Esophagus muscularis mucosa (tissue), 4 donors: ENCODE measurements around the gene CLTC. TPM values are rescaled to one million over a fixed set of nuclear protein-coding genes. Genes with fewer than 3 reads are reported as not detected.
A peak's percentile ranks its signal among the peaks of the same experiment; 100 is the strongest.

ENCODE experiments used
- DNase-seq: peaks from one replicate; pipeline ENCODE4 v3.0.0-alpha.2; 2017; ENCODE audit errors: extremely low spot score
- H3K27ac ChIP-seq, 4 donors: fragments of 200-600 bp; sonication (generic); replicated peaks in 1 of 4; 1 replicate in 3 of 4; 2 replicates in 1 of 4; pipeline ENCODE4 v1.5.1; 2016 to 2019; ENCODE audit warnings: mild to moderate bottlenecking in 1 of 4
- H3K27me3 ChIP-seq, 4 donors: fragments of 200-600 bp; sonication (generic); one replicate each; pipeline versions ENCODE4 v1.5.1 to v1.6.0; 2016 to 2019
- H3K36me3 ChIP-seq, 4 donors: fragments of 200-600 bp; sonication (generic); one replicate each; pipeline ENCODE4 v1.5.1; 2016 to 2019
- H3K4me1 ChIP-seq, 4 donors: fragments of 200-600 bp; sonication (generic); one replicate each; pipeline ENCODE4 v1.5.1; 2016 to 2019
- H3K4me3 ChIP-seq, 4 donors: fragments of 200-600 bp; sonication (generic); 1 replicate in 2 of 4; 2 replicates in 2 of 4; pipeline ENCODE4 v1.5.1; 2016 to 2019; ENCODE audit warnings: mild to moderate bottlenecking in 4 of 4, moderate library complexity in 1 of 4
- H3K9me3 ChIP-seq, 4 donors: fragments of 200-600 bp; sonication (generic); 1 replicate in 3 of 4; 2 replicates in 1 of 4; pipeline ENCODE4 v1.5.1; 2016 to 2019
- CTCF ChIP-seq, 3 experiments: fragments of 200-600 bp in 2 of 3; fragments of 450-650 bp in 1 of 3; sonication (generic) in 2 of 3; IDR thresholded peaks; one replicate each; pipeline ENCODE4 v1.5.1; 2017 to 2019; ENCODE audit warnings: antibody characterized with exemption in 3 of 3, mild to moderate bottlenecking in 2 of 3, moderate library complexity in 1 of 3
- EP300 ChIP-seq: sonication (generic); formaldehyde crosslinking; IDR thresholded peaks from one replicate; pipeline ENCODE4 v1.6.1; 2017; ENCODE audit warnings: antibody characterized with exemption
- POLR2A ChIP-seq: fragments of 450-650 bp; IDR thresholded peaks from one replicate; pipeline ENCODE4 v1.6.1; 2017; ENCODE audit warnings: antibody characterized with exemption, moderate library complexity, mild to moderate bottlenecking, low read depth
- POLR2AphosphoS5 ChIP-seq, 2 donors: sonication (generic); formaldehyde crosslinking; IDR thresholded peaks; one replicate each; pipeline ENCODE4 v1.6.1; 2017; ENCODE audit warnings: antibody characterized with exemption in 2 of 2
- WGBS: methylation state at CpG from one replicate; pipeline ENCODE4 v1.1.5; 2018; 5-methylcytosine and 5-hydroxymethylcytosine counted together
- intact Hi-C: fragments of 100-400 bp; cut with DNase I; formaldehyde crosslinking; loops from one replicate; pipeline ENCODE4 v1.15.1; 2023
- total RNA-seq, 4 donors: library from RNA; depleted of rRNA; stranded (reverse); fragments of >200 nt; gene quantifications; one replicate each; pipeline versions ENCODE4 v1.1.0 to v1.2.1, GENCODE V29; 2016

CLTC gene
- total RNA-seq, 4 donors from 2014 or later: 206 to 283 (median 252) TPM

DNA sequence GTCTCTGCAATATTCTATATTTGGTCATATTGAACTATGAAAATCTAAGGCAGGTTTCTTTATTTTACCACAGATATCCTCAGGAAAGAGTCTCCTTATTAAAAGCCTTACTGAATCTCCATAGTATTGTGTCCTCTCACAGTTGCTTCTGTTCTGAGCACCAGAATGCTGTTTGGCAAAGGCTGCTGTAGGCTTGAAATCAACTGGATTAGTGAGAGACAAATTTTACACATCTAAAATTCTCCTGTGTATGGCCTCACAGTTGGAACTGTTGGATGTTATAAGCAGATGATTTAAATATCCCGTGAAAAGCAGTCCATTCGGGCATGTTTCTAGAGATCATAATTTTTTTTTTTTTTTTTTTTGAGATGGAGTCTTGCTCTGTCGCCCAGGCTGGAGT is 9.5 kb downstream of the CLTC start:
- 58% methylated on average over 3 of the region's 3 CpGs for WGBS
- peaks cover 52 to 97% (median 94%) of the 10 kb centered on the region in 4 donors for H3K4me1 ChIP-seq
- H3K9me3 ChIP-seq: no peaks in the 10 kb centered on the region
- no peaks in the 10 kb centered on the region for H3K27me3 ChIP-seq
- intact Hi-C loops: no loop called here
- DNase-seq: no peak
- H3K4me3 ChIP-seq: no peak overlapping the region
- H3K36me3 ChIP-seq: no peaks in the 10 kb centered on the region
- TF ChIP-seq CTCF (IDR thresholded peaks at IDR 0.05): no peak
- no peak for TF ChIP-seq EP300
- no peak for TF ChIP-seq POLR2AphosphoS5 (IDR thresholded peaks at IDR 0.05)
- TF ChIP-seq POLR2A: no peak
- H3K27ac ChIP-seq: peak overlapping the region in 2 of 4 donors; percentile 0 to 48

GRCh38 chr17:59631276-59631675 is 11.6 kb downstream of the CLTC start:
- H3K4me3 ChIP-seq: no peak overlapping the region
- H3K4me1 ChIP-seq: peaks cover 50 to 98% (median 92%) of the 10 kb centered on the region in 4 donors
- H3K9me3 ChIP-seq: no peaks in the 10 kb centered on the region
- no peak for DNase-seq
- H3K27ac ChIP-seq: no peak overlapping the region
- TF ChIP-seq POLR2A: no peak
- no peak for TF ChIP-seq CTCF (IDR thresholded peaks at IDR 0.05)
- TF ChIP-seq POLR2AphosphoS5 (IDR thresholded peaks at IDR 0.05): no peak
- no peak for TF ChIP-seq EP300
- H3K36me3 ChIP-seq: peaks cover 0 to 3% (median 0%) of the 10 kb centered on the region in 4 donors
- 85% methylated on average over 1 of the region's 1 CpG for WGBS
- intact Hi-C loops: no loop called here
- H3K27me3 ChIP-seq: no peaks in the 10 kb centered on the region

GRCh38 chr17:59632398-59632797 is 12.7 kb downstream of the CLTC start:
- H3K4me1 ChIP-seq: peaks cover 39 to 89% (median 81%) of the 10 kb centered on the region in 4 donors
- no peak for DNase-seq
- WGBS: 82% methylated on average over 6 of the region's 6 CpGs
- TF ChIP-seq CTCF (IDR thresholded peaks at IDR 0.05) (no peak), POLR2AphosphoS5 (IDR thresholded peaks at IDR 0.05) (no peak), POLR2A (no peak), EP300 (no peak)
- H3K4me3 ChIP-seq: no peak overlapping the region
- no peaks in the 10 kb centered on the region for H3K27me3 ChIP-seq
- intact Hi-C loops: no loop called here
- H3K9me3 ChIP-seq: no peaks in the 10 kb centered on the region
- peaks cover 0 to 3% (median 0%) of the 10 kb centered on the region in 4 donors for H3K36me3 ChIP-seq
- no peak overlapping the region for H3K27ac ChIP-seq

DNA sequence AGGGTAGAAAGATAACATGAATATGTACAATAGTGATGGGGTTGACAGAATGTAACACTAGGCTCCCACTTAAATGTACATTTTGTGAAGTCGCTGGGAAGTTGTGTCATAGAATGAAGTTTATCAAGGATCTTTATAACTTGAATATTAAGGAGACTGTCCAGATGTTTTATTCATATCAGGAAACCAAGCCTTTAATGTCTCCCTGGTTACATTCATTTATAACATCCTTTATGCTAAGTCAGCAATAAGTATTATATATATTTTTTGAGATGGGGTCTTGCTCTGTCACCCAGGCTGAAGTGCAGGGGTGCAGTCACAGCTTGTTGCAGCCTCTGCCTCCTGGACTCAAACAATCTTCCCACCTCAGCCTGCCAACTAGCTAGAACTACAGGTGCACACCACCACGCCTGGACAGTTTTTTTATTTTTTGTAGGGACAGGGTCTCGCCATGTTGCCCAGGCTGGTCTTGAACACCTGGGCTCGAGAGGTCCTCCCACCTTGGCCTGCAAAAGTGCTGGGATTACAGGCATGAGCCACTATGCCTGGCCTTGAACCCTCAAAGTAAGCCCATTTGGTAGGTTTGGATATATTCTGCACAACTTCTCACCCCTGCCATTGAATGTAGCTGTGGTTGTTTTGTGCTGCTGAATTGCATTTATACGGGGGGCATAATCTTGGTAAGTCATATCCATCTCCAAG is 14.1 kb downstream of the CLTC start:
- 88% methylated on average over 5 of the region's 5 CpGs for WGBS
- Histone ChIP-seq H3K27me3 (no peaks in the 10 kb centered on the region), H3K4me1 (peaks cover 39 to 87% (median 78%) of the 10 kb centered on the region in 4 donors), H3K36me3 (peaks cover 0 to 3% (median 0%) of the 10 kb centered on the region in 4 donors), H3K4me3 (no peak overlapping the region), H3K27ac (no peak overlapping the region), H3K9me3 (no peaks in the 10 kb centered on the region)
- intact Hi-C loops: no loop called here
- TF ChIP-seq EP300 (no peak), POLR2A (no peak), CTCF (IDR thresholded peaks at IDR 0.05) (no peak), POLR2AphosphoS5 (IDR thresholded peaks at IDR 0.05) (no peak)
- no peak for DNase-seq
